HG02970 (cell line): Measurements from ENCODE around the gene ZNF581.
A peak's percentile ranks its signal among the peaks of the same experiment; 100 is the strongest.

ENCODE experiments used
- ATAC-seq: cut with Tn5 transposase; IDR thresholded peaks from one replicate; pipeline ENCODE4 v1.9.1; 2021; ENCODE audit warnings: mild to moderate bottlenecking, moderate library complexity, moderate number of reproducible peaks; ENCODE audit not compliant: unreplicated experiment, low FRiP score

The ZNF581 gene, protein sequence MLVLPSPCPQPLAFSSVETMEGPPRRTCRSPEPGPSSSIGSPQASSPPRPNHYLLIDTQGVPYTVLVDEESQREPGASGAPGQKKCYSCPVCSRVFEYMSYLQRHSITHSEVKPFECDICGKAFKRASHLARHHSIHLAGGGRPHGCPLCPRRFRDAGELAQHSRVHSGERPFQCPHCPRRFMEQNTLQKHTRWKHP

GRCh38 chr19:55643003-55643886 lies at the start of gene ZNF581:
Gene ZNF581 (plus strand): TSS chr19:55643649. CDS start chr19:55644572, 923 bp downstream.
- ATAC-seq, result no peak

- ATAC-seq, result no peak
Observed at GRCh38 chr19:55594996-55595545, 48.4 kb upstream of the ZNF581 start.

DNA sequence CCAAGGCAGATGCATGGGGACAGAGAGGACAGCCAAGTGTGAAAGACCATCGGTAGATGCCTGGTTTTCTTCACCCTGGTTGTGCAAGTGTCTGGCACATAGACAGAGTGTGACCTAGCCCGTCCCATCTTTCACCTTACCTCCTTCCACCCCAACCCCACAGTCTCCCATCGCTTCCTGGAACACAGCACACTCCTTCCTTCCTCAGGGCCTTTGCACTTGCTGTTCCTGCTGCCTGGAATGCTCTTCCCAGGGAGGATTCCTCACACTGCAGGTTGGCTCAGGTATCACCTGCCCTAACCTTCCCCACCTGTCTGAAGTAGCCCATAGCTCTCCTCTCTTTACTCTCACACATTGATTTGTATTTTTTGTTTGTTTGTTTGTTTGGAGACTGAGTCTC lies 47.1 kb upstream of the ZNF581 start:
- ATAC-seq, result no peak

GRCh38 chr19:55597501-55597921 lies 45.9 kb upstream of the ZNF581 start:
- ATAC-seq, result no peak

- ATAC-seq, result no peak
Observed at GRCh38 chr19:55598034-55598433, 45.4 kb upstream of the ZNF581 start.

GRCh38 chr19:55598719-55599467 lies 44.6 kb upstream of the ZNF581 start:
- ATAC-seq, result peak; percentile 49

- peak; percentile 50 for ATAC-seq
Observed at GRCh38 chr19:55599468-55599841, 44.0 kb upstream of the ZNF581 start, which contains the start of gene FIZ1. Gene FIZ1 (minus strand): TSS chr19:55599517. CDS start chr19:55597865, 1,652 bp downstream.

DNA sequence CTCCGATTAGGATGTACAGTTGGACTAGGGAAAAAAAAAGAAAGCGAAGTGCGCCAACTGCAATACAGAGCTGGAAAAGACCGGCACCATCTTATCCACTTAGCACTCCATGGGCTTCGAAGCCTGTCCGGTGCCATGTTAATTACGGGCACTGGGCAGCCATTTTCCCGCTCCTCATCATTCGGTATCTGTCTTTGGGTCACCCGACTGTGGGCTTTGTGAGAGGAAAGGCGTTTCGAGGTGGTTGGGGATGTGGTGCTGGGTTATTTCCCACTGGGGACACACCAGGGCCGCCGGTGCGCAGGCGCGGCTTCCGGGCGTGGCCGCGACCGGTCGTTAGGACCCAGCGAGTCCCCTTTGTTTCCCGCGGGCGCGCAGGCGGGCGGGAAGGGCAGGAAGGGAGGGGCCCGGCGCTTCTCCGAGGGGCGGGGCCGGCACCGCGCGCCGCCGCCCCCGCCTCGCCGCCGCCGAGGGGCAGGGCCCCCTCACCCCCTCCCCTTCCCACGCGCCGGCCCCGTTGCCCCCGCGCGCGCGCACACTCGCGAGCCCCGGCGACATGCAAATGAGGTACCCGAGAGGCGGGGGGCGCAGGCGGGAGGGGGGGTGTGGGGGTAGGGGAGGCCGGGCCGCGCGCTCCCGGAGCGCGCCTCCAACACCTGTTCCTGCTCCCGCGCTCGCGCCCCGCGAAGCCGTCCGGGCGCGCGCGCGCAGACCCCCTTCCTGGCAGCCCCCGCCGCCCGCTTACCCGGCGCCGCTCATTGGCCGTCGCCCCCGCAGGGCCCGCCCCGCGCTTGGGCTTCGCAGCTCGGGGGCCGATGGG lies 43.4 kb upstream of the ZNF581 start, which contains the start of gene ZNF524:
Gene ZNF524 (plus strand): TSS at position 447 of the 820 bp plus-strand sequence. CDS start 1,825 bp downstream, outside the sequence.
- peak; percentile 40 for ATAC-seq

DNA sequence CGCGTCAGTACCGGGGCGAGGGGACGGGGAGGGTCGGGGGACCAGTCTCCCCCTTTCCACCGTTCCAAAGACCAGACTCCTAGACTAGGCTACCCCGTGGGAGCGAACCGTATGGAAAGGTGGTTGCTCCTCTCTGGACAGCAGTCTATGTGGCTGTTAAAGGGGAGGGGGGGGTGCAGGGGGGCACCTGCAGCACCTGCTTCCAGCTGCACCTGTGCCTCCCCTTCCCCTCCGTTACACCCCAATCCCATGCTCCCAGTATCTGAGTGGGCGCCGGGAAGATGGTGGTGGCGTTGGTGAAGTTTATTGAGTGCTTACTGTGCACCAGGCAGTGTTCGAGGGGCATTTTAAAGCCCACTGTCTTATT lies 42.8 kb upstream of the ZNF581 start:
- ATAC-seq, result no peak

GRCh38 chr19:55601084-55601483 lies 42.4 kb upstream of the ZNF581 start:
- no peak for ATAC-seq

DNA sequence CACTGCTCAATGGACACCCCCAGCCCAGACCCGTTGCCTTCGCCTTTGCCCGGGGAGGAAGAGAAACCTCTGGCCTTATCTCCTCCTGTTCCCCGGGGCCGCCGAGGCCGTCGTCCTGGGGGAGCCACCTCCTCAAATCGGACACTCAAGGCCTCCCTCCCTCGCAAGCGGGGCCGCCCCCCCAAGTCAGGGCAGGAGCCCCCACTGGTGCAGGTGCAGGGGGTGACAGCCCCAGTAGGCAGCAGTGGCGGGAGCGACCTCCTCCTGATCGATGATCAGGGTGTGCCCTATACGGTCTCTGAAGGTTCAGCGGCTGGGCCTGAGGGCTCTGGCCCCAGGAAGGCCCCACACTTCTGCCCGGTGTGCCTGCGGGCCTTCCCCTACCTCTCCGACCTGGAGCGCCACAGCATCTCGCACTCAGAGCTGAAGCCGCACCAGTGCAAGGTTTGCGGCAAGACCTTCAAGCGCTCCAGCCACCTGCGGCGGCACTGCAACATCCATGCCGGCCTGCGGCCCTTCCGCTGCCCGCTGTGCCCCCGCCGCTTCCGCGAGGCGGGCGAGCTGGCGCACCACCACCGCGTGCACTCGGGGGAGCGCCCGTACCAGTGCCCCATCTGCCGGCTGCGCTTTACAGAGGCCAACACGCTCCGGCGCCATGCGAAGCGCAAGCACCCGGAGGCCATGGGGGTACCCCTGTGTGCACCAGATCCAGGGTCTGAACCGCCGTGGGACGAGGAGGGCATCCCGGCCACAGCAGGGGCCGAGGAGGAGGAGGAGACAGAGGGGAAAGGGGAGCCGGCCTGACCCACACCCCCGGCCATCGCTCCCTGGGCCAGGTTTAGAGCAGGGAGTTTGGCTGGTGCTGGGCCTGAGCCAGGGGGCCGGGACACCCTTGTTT lies 41.1 kb upstream of the ZNF581 start:
- ATAC-seq, result no peak

- no peak for ATAC-seq
Observed at GRCh38 chr19:55603115-55603514, 40.3 kb upstream of the ZNF581 start.

GRCh38 chr19:55603581-55604292 lies 39.7 kb upstream of the ZNF581 start:
- no peak for ATAC-seq

DNA sequence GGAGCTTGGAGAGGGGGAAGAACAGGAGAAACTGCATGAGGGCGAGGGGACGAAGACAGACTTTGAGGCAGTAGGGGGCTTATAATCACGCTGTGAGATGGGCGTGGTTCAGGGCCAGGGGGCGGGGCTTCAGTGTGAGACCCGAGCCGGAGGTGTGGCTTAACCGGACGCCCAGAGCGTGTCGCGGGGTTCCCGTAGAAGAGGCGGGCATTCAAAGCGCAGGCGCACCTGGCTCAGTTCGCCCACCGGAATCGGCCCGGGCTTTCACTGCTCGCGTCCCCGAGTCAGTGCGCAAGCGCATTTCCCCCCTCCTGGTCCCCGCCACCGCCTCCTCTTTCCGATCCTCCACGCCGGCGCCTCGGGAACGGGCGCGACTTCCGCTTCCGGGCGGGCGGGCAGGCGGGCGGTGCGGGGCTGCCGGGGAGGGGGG lies 38.2 kb upstream of the ZNF581 start:
- peak; percentile 73 for ATAC-seq

DNA sequence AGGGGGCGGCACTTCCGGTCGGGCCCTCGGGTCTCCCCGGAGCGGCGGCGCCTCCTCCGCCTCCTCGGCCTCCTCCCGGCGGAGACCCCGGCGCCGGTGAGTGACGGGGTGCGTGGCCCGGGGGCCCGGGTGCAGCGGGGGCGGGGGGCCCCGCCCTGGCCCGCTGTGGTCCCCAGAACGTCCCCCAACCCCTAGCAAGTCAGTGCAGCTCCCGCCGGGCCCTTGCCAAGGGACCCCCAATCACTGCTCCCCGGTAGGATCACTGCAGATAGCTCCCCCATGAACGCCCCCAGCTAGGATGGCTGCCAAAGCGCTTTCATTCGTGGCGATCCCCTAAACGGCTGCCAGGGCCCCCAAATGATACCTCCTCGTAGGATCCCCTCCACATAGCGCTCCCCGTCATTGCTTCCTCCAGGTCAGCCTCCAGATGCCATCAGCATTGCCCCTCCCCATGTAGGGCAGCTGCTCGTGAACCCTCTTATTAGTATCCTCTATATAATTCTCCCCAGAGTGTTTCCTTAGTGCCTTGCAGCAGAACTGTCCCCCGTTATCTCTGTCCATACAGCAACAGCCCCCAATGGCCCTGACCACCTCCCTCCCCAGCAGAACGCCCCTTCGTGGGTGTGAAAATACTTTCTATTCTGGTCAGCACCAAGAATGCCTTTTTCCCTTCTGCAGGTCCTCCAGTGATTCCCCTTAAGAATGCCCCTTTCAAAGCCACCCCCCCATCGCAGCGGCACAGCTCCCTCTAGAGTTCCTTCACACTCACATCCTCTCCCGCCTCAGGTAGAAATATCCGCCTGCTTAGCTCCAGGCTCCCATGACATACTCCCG lies 37.6 kb upstream of the ZNF581 start, which contains the start of gene ZNF865:
Gene ZNF865 (plus strand): TSS at position 11 of the 834 bp plus-strand sequence. CDS start 7,972 bp downstream, outside the sequence.
- no peak for ATAC-seq

- ATAC-seq, result no peak
Observed at GRCh38 chr19:55606471-55606787, 37.0 kb upstream of the ZNF581 start.

- ATAC-seq, result no peak
Observed at GRCh38 chr19:55606817-55607216, 36.6 kb upstream of the ZNF581 start.
